Left ventricle myocardium inferior (tissue), 1 donor: ENCODE data around the gene TBCD. TPM values are rescaled to one million over a fixed set of nuclear protein-coding genes. Genes with fewer than 3 reads are reported as not detected.

ENCODE experiments used
- DNase-seq: peaks from one replicate; pipeline ENCODE4 v3.0.0-alpha.2; 2020
- H3K27ac ChIP-seq: fragments of 200-600 bp; replicated peaks from 2 replicates; pipeline ENCODE4 v1.8.0; 2021
- H3K27me3 ChIP-seq: fragments of 200-600 bp; 2 replicates; pipeline ENCODE4 v1.8.0; 2021; ENCODE audit warnings: low read depth
- H3K36me3 ChIP-seq: fragments of 200-600 bp; 2 replicates; pipeline ENCODE4 v1.8.0; 2021
- H3K4me1 ChIP-seq: fragments of 200-600 bp; 2 replicates; pipeline ENCODE4 v1.8.0; 2021
- H3K4me3 ChIP-seq: fragments of 200-600 bp; 2 replicates; pipeline ENCODE4 v1.8.0; 2021; ENCODE audit warnings: mild to moderate bottlenecking, moderate library complexity
- H3K9me3 ChIP-seq: fragments of 200-600 bp; replicated peaks from 2 replicates; pipeline ENCODE4 v1.8.0; 2021
- CTCF ChIP-seq: fragments of 200-600 bp; IDR thresholded peaks from 2 replicates; pipeline ENCODE4 v1.8.0; 2021; ENCODE audit warnings: antibody characterized with exemption, mild to moderate bottlenecking, borderline replicate concordance
- intact Hi-C: fragments of 100-400 bp; cut with micrococcal nuclease; formaldehyde crosslinking; loops from one replicate; pipeline ENCODE4 v1.11.0; 2022
- total RNA-seq: library from RNA; stranded (reverse); fragmentation: NEBNext Ultra II Directional; extraction: Animal tissue kit (Norgen Biotek cat#: 25700); gene quantifications from one replicate; pipeline ENCODE4 v1.2.1, GENCODE V29; 2021
- donor health status: DM: no; HTN: yes; CAD: no; lungs with severe emphysema.

Gene TBCD
- total RNA-seq, 1 donor from 2014 or later, result 48.0 TPM

GRCh38 chr17:82713071-82713723 is 38.7 kb upstream of the TBCD start:
- no peaks in the 10 kb centered on the region for H3K36me3 ChIP-seq
- DNase-seq, result no peak
- no peak overlapping the region for H3K27ac ChIP-seq
- H3K4me3 ChIP-seq, result no peak overlapping the region
- intact Hi-C loops, result no loop called here
- peaks cover 19% of the 10 kb centered on the region for H3K27me3 ChIP-seq
- TF ChIP-seq CTCF, result no peak
- peaks cover 22% of the 10 kb centered on the region for H3K4me1 ChIP-seq
- no peaks in the 10 kb centered on the region for H3K9me3 ChIP-seq

- Histone ChIP-seq H3K9me3 (no peaks in the 10 kb centered on the region), H3K36me3 (peaks cover 25% of the 10 kb centered on the region), H3K4me3 (peak within 1 kb of the TSS; percentile 98), H3K4me1 (peaks cover 23% of the 10 kb centered on the region), H3K27ac (peak within 1 kb of the TSS; percentile 70), H3K27me3 (no peaks in the 10 kb centered on the region)
- intact Hi-C loops, result no loop called here
- DNase-seq, result peak; percentile 97
- no peak for TF ChIP-seq CTCF
Observed at GRCh38 chr17:82716203-82717010, 35.5 kb upstream of the TBCD start, which contains the start of gene FN3KRP. Gene FN3KRP, plus strand, starts transcription at chr17:82716706. Its CDS starts 50 bp downstream, at chr17:82716756.

- H3K27ac ChIP-seq, result no peak overlapping the region
- peaks cover 23% of the 10 kb centered on the region for H3K4me1 ChIP-seq
- intact Hi-C loops, result no loop called here
- H3K9me3 ChIP-seq, result no peaks in the 10 kb centered on the region
- no peak overlapping the region for H3K4me3 ChIP-seq
- no peaks in the 10 kb centered on the region for H3K27me3 ChIP-seq
- peaks cover 52% of the 10 kb centered on the region for H3K36me3 ChIP-seq
- DNase-seq, result no peak
- TF ChIP-seq CTCF, result no peak
Observed at GRCh38 chr17:82718986-82719685, 32.7 kb upstream of the TBCD start.

GRCh38 chr17:82720204-82720603 is 31.7 kb upstream of the TBCD start:
- Histone ChIP-seq H3K4me1 (peaks cover 23% of the 10 kb centered on the region), H3K27me3 (no peaks in the 10 kb centered on the region), H3K36me3 (peaks cover 56% of the 10 kb centered on the region), H3K27ac (no peak overlapping the region), H3K9me3 (no peaks in the 10 kb centered on the region), H3K4me3 (no peak overlapping the region)
- no peak for TF ChIP-seq CTCF
- intact Hi-C loops, result no loop called here
- no peak for DNase-seq

GRCh38 chr17:82722341-82723013 is 29.4 kb upstream of the TBCD start:
- Histone ChIP-seq H3K4me3 (no peak overlapping the region), H3K4me1 (peaks cover 8% of the 10 kb centered on the region), H3K36me3 (peaks cover 70% of the 10 kb centered on the region), H3K27ac (no peak overlapping the region), H3K27me3 (no peaks in the 10 kb centered on the region), H3K9me3 (no peaks in the 10 kb centered on the region)
- intact Hi-C loops, result no loop called here
- no peak for TF ChIP-seq CTCF
- DNase-seq, result no peak
